Endothelial cell of umbilical vein (primary cell): ENCODE measurements around the gene ACOT13.

ENCODE experiments used
- CTCF ChIP-seq, 2 donors: IDR thresholded peaks; 1 replicate in 1 of 2; 2 replicates in 1 of 2; pipeline ENCODE4 v1.5.1; 2011; ENCODE audit warnings: low read length in 2 of 2, mild to moderate bottlenecking in 2 of 2, moderate library complexity in 2 of 2, control low read depth in 1 of 2, inconsistent platforms in 1 of 2, low read depth in 1 of 2; ENCODE audit not compliant: insufficient read depth in 1 of 2; ENCODE audit errors: extremely low read depth in 1 of 2
- EZH2 ChIP-seq: IDR thresholded peaks from 2 replicates; pipeline ENCODE4 v1.6.1; 2012; ENCODE audit warnings: borderline replicate concordance, low read depth, mild to moderate bottlenecking, moderate library complexity, low read length, inconsistent platforms; ENCODE audit not compliant: severe bottlenecking
- FOS ChIP-seq: IDR thresholded peaks from 2 replicates; pipeline ENCODE4 v1.6.1; 2011; ENCODE audit warnings: mild to moderate bottlenecking, low read length, moderate library complexity, borderline replicate concordance; ENCODE audit not compliant: insufficient read depth
- GATA2 ChIP-seq: IDR thresholded peaks from 2 replicates; pipeline ENCODE4 v1.7.0; 2011; ENCODE audit warnings: low read depth, mild to moderate bottlenecking, moderate library complexity, mixed read lengths, low read length; ENCODE audit not compliant: insufficient read length, insufficient read depth
- JUN ChIP-seq: IDR thresholded peaks from 2 replicates; pipeline ENCODE4 v1.6.1; 2011; ENCODE audit warnings: borderline replicate concordance, low read depth; ENCODE audit not compliant: insufficient read length, insufficient read depth
- MYC ChIP-seq: IDR thresholded peaks from one replicate; pipeline ENCODE4 v1.6.1; 2011; ENCODE audit warnings: mild to moderate bottlenecking, low read depth, low read length
- POLR2A ChIP-seq: IDR thresholded peaks from 2 replicates; pipeline ENCODE4 v1.6.1; 2012; ENCODE audit warnings: low read depth, mild to moderate bottlenecking, control low read depth, low read length
- POLR2AphosphoS5 ChIP-seq: IDR thresholded peaks from 2 replicates; pipeline ENCODE4 v1.6.1; 2012; ENCODE audit warnings: low read depth, mild to moderate bottlenecking, control low read depth, low read length, moderate library complexity; ENCODE audit not compliant: insufficient read depth
- TF ChIP-seq, protein P1 (sequence below): IDR thresholded peaks from 2 replicates; pipeline ENCODE4 v1.6.1; 2011; ENCODE audit not compliant: insufficient read depth, insufficient read length

DNA sequence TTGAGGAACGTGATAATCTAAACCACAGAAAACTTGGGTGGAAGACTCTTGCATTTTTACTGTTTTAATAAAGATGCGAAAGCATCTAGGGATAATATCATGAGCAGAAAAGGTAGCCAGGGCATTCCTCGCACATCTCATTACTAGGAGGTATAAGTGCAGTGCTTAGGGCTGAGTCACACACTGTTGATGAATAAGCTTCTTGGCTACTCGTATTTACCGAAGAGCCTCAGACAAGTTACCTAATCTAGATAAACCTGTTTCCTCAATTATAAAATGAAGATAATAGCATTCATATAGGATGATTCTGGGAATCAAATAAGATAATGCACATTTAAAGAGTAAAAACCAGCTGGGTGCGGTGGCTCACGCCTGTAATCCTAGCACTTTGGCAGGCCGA, 20.1 kb upstream of the ACOT13 start:
- TF ChIP-seq POLR2A = no peak
- no peak for TF ChIP-seq EZH2
- no peak for TF ChIP-seq CTCF (IDR thresholded peaks at IDR 0.05; ENCODE audit: extremely low read depth in 1 of 2, insufficient read depth in 1 of 2, low read depth in 1 of 2, low read length in 2 of 2)
- TF ChIP-seq POLR2AphosphoS5 = no peak
- TF ChIP-seq GATA2 = no peak
- TF ChIP-seq MYC = no peak
- TF ChIP-seq, protein P1, sequence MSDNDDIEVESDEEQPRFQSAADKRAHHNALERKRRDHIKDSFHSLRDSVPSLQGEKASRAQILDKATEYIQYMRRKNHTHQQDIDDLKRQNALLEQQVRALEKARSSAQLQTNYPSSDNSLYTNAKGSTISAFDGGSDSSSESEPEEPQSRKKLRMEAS = no peak
- no peak for TF ChIP-seq FOS
- TF ChIP-seq JUN = no peak
